Lower leg skin (tissue), 4 donors: ENCODE measurements around the gene PPP2R3C. TPM values are rescaled to one million over a fixed set of nuclear protein-coding genes. Genes with fewer than 3 reads are reported as not detected.

Experiments used
- DNase-seq, 2 donors: peaks; one replicate each; pipeline ENCODE4 v3.0.0-alpha.2; 2019; ENCODE audit warnings: low spot score in 2 of 2
- H3K4me3 ChIP-seq: fragments of 200-600 bp; sonication (generic); 2 replicates; pipeline ENCODE4 v1.5.1; 2017; ENCODE audit warnings: mild to moderate bottlenecking, low read depth; ENCODE audit not compliant: poor library complexity, severe bottlenecking
- CTCF ChIP-seq, 3 donors: fragments of 450-650 bp; IDR thresholded peaks; one replicate each; pipeline ENCODE4 v1.5.1; 2016; ENCODE audit warnings: antibody characterized with exemption in 3 of 3, mild to moderate bottlenecking in 3 of 3, moderate library complexity in 2 of 3
- POLR2A ChIP-seq, 2 donors: fragments of 450-650 bp; IDR thresholded peaks; one replicate each; pipeline ENCODE4 v1.6.1; 2016 to 2017; ENCODE audit warnings: antibody characterized with exemption in 2 of 2, mild to moderate bottlenecking in 1 of 2, moderate library complexity in 1 of 2
- WGBS, 2 donors: methylation state at CpG; one replicate each; pipeline ENCODE4 v1.1.5; 2018; 5-methylcytosine and 5-hydroxymethylcytosine counted together
- intact Hi-C: fragments of 100-400 bp; cut with DNase I; formaldehyde crosslinking; loops from one replicate; pipeline ENCODE4 v1.15.0; 2023; ENCODE audit warnings: low total_unique reads
- total RNA-seq, 4 donors: library from RNA; depleted of rRNA; stranded (reverse); fragments of >200 nt; gene quantifications; one replicate each; pipeline ENCODE4 v1.1.0, GENCODE V29; 2016

The PPP2R3C gene
- total RNA-seq, 4 donors from 2014 or later = 4.3 to 20.8 (median 6.8) TPM

- DNase-seq = no peak
- intact Hi-C loops = no loop called here
- 96 to 98% methylated on average over 4 of the region's 4 CpGs for WGBS, 2 donors
- TF ChIP-seq CTCF (IDR thresholded peaks at IDR 0.05) (no peak), POLR2A (IDR thresholded peaks at IDR 0.05) (no peak)
- no peak overlapping the region for H3K4me3 ChIP-seq
Measured at GRCh38 chr14:35149239-35149638, 27.4 kb upstream of the PPP2R3C start.

GRCh38 chr14:35147711-35148110 lies 25.9 kb upstream of the PPP2R3C start:
- no peak overlapping the region for H3K4me3 ChIP-seq
- TF ChIP-seq CTCF (IDR thresholded peaks at IDR 0.05) (no peak), POLR2A (IDR thresholded peaks at IDR 0.05) (no peak)
- 91 to 93% methylated on average over 3 of the region's 3 CpGs for WGBS, 2 donors

GRCh38 chr14:35147186-35147585 lies 25.4 kb upstream of the PPP2R3C start:
- intact Hi-C loops = no loop called here
- 93 to 100% methylated on average over 2 of the region's 2 CpGs for WGBS, 2 donors

More at GRCh38 chr14:35147711-35148110, 25.9 kb upstream of the PPP2R3C start:
- DNase-seq = no peak
- intact Hi-C loops = no loop called here

GRCh38 chr14:35146711-35147149 lies 24.9 kb upstream of the PPP2R3C start:
- no peak overlapping the region for H3K4me3 ChIP-seq
- DNase-seq = no peak
- WGBS, 2 donors = 95% methylated on average over 5 of the region's 5 CpGs
- intact Hi-C loops = no loop called here
- no peak for TF ChIP-seq POLR2A (IDR thresholded peaks at IDR 0.05)
- no peak for TF ChIP-seq CTCF (IDR thresholded peaks at IDR 0.05)

More at GRCh38 chr14:35147186-35147585, 25.4 kb upstream of the PPP2R3C start:
- TF ChIP-seq CTCF (IDR thresholded peaks at IDR 0.05) (no peak), POLR2A (IDR thresholded peaks at IDR 0.05) (no peak)
- no peak overlapping the region for H3K4me3 ChIP-seq
- no peak for DNase-seq

- no peak for TF ChIP-seq POLR2A (IDR thresholded peaks at IDR 0.05)
- no peak for TF ChIP-seq CTCF (IDR thresholded peaks at IDR 0.05)
- intact Hi-C loops = no loop called here
- 100% methylated on average over 1 of the region's 1 CpG; no CpG with 5 or more reads in 1 of the 2 donors for WGBS, 2 donors
- H3K4me3 ChIP-seq = no peak overlapping the region
- DNase-seq = no peak
Measured at GRCh38 chr14:35144029-35144428, 22.2 kb upstream of the PPP2R3C start.
